HepG2 (cell line): ENCODE data around the gene KCTD6. TPM values are rescaled to one million over a fixed set of nuclear protein-coding genes. Genes with fewer than 3 reads are reported as not detected.

Experiments
- AHR ChIP-seq: IDR thresholded peaks from 2 replicates; pipeline ENCODE4 v1.6.1; 2018; ENCODE audit warnings: missing genetic modification reagents, missing compliant biosample characterization
- ARID2 ChIP-seq: sonication (generic); formaldehyde crosslinking; IDR thresholded peaks from 2 replicates; pipeline ENCODE4 v1.8.1; 2022; ENCODE audit warnings: mild to moderate bottlenecking, missing genetic modification reagents, borderline replicate concordance
- ARID5B ChIP-seq: IDR thresholded peaks from 2 replicates; pipeline ENCODE4 v1.4.0; 2020; ENCODE audit warnings: mild to moderate bottlenecking, missing genetic modification reagents
- CENPX ChIP-seq: sonication (generic); formaldehyde crosslinking; IDR thresholded peaks from 2 replicates; pipeline ENCODE4 v1.9.0; 2021; ENCODE audit warnings: mild to moderate bottlenecking, missing genetic modification reagents, moderate library complexity
- CREB1 ChIP-seq, 2 experiments: fragments of 450-650 bp in 1 of 2; IDR thresholded peaks; 2 replicates each; pipeline ENCODE4 v1.6.1; 2016 to 2017; ENCODE audit warnings: control low read depth in 1 of 2, mild to moderate bottlenecking in 1 of 2, missing compliant biosample characterization in 1 of 2, missing genetic modification characterization in 1 of 2
- HDAC1 ChIP-seq: sonication (generic); formaldehyde crosslinking; IDR thresholded peaks from 2 replicates; pipeline ENCODE4 v1.5.1; 2020; ENCODE audit warnings: mild to moderate bottlenecking, missing genetic modification reagents
- HNF4G ChIP-seq, 2 experiments: sonication (generic) in 1 of 2; formaldehyde crosslinking in 1 of 2; IDR thresholded peaks; 2 replicates each; pipeline versions ENCODE4 v1.4.0 to v1.6.1; 2011 to 2020; ENCODE audit warnings: borderline replicate concordance in 2 of 2, low read depth in 2 of 2, mild to moderate bottlenecking in 2 of 2, low read length in 1 of 2, missing genetic modification reagents in 1 of 2, moderate library complexity in 1 of 2
- MIER2 ChIP-seq: IDR thresholded peaks from 2 replicates; pipeline ENCODE4 v1.6.1; 2016; ENCODE audit warnings: missing biosample characterization, missing genetic modification reagents
- NR2F2 ChIP-seq: IDR thresholded peaks from 2 replicates; pipeline ENCODE4 v1.6.1; 2012; ENCODE audit warnings: low read depth, inconsistent platforms, borderline replicate concordance
- PAF1 ChIP-seq: IDR thresholded peaks from 2 replicates; pipeline ENCODE4 v1.6.1; 2016; ENCODE audit warnings: missing genetic modification reagents, missing compliant biosample characterization
- RAD51 ChIP-seq: fragments of 450-650 bp; IDR thresholded peaks from 2 replicates; pipeline ENCODE4 v1.6.1; 2016; ENCODE audit warnings: borderline replicate concordance
- SALL1 ChIP-seq: sonication (generic); formaldehyde crosslinking; IDR thresholded peaks from 2 replicates; pipeline ENCODE4 v1.8.0; 2022; ENCODE audit warnings: mild to moderate bottlenecking, missing genetic modification reagents
- SCMH1 ChIP-seq: sonication (generic); formaldehyde crosslinking; IDR thresholded peaks from 2 replicates; pipeline ENCODE4 v1.9.0; 2021; ENCODE audit warnings: missing genetic modification reagents, mild to moderate bottlenecking, borderline replicate concordance
- SIX1 ChIP-seq: sonication (generic); formaldehyde crosslinking; IDR thresholded peaks from 2 replicates; pipeline ENCODE4 v1.4.0; 2020; ENCODE audit warnings: missing genetic modification reagents, borderline replicate concordance
- SOX6 ChIP-seq, 2 experiments: fragments of 450-650 bp in 1 of 2; sonication (generic) in 1 of 2; formaldehyde crosslinking in 1 of 2; IDR thresholded peaks; 2 replicates each; pipeline versions ENCODE4 v1.4.0 to v1.6.1; 2017 to 2020; ENCODE audit warnings: antibody characterized with exemption in 1 of 2, mild to moderate bottlenecking in 1 of 2, missing genetic modification reagents in 1 of 2
- TRAFD1 ChIP-seq: sonication (generic); formaldehyde crosslinking; IDR thresholded peaks from 2 replicates; pipeline ENCODE4 v1.5.1; 2020; ENCODE audit warnings: missing genetic modification reagents, mild to moderate bottlenecking, borderline replicate concordance
- ZBTB37 ChIP-seq: sonication (generic); formaldehyde crosslinking; IDR thresholded peaks from 2 replicates; pipeline ENCODE4 v1.4.0; 2020; ENCODE audit warnings: mild to moderate bottlenecking, missing genetic modification reagents
- ZNF256 ChIP-seq: sonication (generic); formaldehyde crosslinking; conservative IDR thresholded peaks from 2 replicates; pipeline ENCODE4 v1.4.0; 2020; ENCODE audit warnings: missing genetic modification reagents
- ZNF670 ChIP-seq: sonication (generic); formaldehyde crosslinking; IDR thresholded peaks from 2 replicates; pipeline ENCODE4 v1.8.0; 2022; ENCODE audit warnings: mild to moderate bottlenecking, missing genetic modification reagents, borderline replicate concordance
- ZNF678 ChIP-seq: sonication (generic); formaldehyde crosslinking; IDR thresholded peaks from 2 replicates; pipeline ENCODE4 v1.4.0; 2020; ENCODE audit warnings: mild to moderate bottlenecking, missing genetic modification reagents
- ZNF691 ChIP-seq: sonication (generic); formaldehyde crosslinking; IDR thresholded peaks from 2 replicates; pipeline ENCODE4 v1.4.0; 2020; ENCODE audit warnings: missing genetic modification reagents, low read depth, mild to moderate bottlenecking, borderline replicate concordance
- polyA plus RNA-seq, 8 experiments: library from polyadenylated mRNA; depleted of rRNA in 3 of 8; stranded (reverse) in 7 of 8; unstranded in 1 of 8; fragments of >200 nt; fragmentation: Illumina TruSeq in 4 of 8; extraction: Trizol in 4 of 8; gene quantifications; 2 replicates each; pipeline versions ENCODE4 v1.2.1 to v1.2.3, GENCODE V29; 2011 to 2016; ENCODE audit warnings: low read depth in 4 of 8, missing spikeins in 1 of 8, mixed read lengths in 1 of 8; ENCODE audit not compliant: insufficient read depth in 1 of 8
- total RNA-seq, 5 experiments: library from RNA; depleted of rRNA; stranded (reverse); fragments of >200 nt; fragmentation: Illumina TruSeq; extraction: Trizol; gene quantifications; 2 replicates each; pipeline ENCODE4 v1.2.3, GENCODE V29; 2016; ENCODE audit warnings: low read depth in 1 of 5

Gene KCTD6
- total and polyA plus RNA-seq, 2 of the 13 experiments (the other 11 are each of a cell fraction or from before 2014, with no cell fraction given): 13.4 to 14.2 TPM

- TF ChIP-seq ZNF256 (CRISPR knock-in tag) (no peak), RAD51 (no peak), ZNF691 (no peak), ZBTB37 (CRISPR knock-in tag) (no peak), SALL1 (CRISPR knock-in tag) (0 out of 2 replicates have a peak, but pooled peaks have one; percentile 5), HNF4G (IDR thresholded peaks at IDR 0.05; ENCODE audit: borderline replicate concordance, low read depth, low read length) (peak; percentile 87), HNF4G (CRISPR knock-in tag; IDR thresholded peaks at IDR 0.05; ENCODE audit: borderline replicate concordance, low read depth) (no peak), ZNF678 (CRISPR knock-in tag) (no peak), TRAFD1 (CRISPR knock-in tag) (no peak), SOX6 (IDR thresholded peaks at IDR 0.05) (no peak), SOX6 (CRISPR knock-in tag; IDR thresholded peaks at IDR 0.05) (peak; percentile 82), PAF1 (no peak), CREB1 (IDR thresholded peaks at IDR 0.05) (no peak), CREB1 (CRISPR knock-in tag; IDR thresholded peaks at IDR 0.05) (peak; percentile 43; the same call in 1 of the 2 replicates), ARID2 (no peak), HDAC1 (CRISPR knock-in tag) (peak; percentile 30; the same call in 1 of the 2 replicates), AHR (CRISPR knock-in tag) (no peak), ARID5B (CRISPR knock-in tag) (peak; percentile 61), NR2F2 (peak; percentile 64; the same call in 1 of the 2 replicates), MIER2 (CRISPR knock-in tag) (no peak), SCMH1 (CRISPR knock-in tag) (no peak), SIX1 (0 out of 2 replicates have a peak, but pooled peaks have one; percentile 21), ZNF670 (CRISPR knock-in tag) (no peak), CENPX (CRISPR knock-in tag) (no peak)
Observed at GRCh38 chr3:58522759-58523425, 31.0 kb downstream of the KCTD6 start (continued).
